ENCODE measurements around the gene MAD1L1. TPM values are rescaled to one million over a fixed set of nuclear protein-coding genes. Genes with fewer than 3 reads are reported as not detected.

Gene MAD1L1
- total RNA-seq, 3 donors from 2014 or later: 25.3 to 31.2 (median 26.2) TPM

GRCh38 chr7:2222516-2222915, 10.2 kb downstream of the MAD1L1 start:
- no peak for TF ChIP-seq CTCF (IDR thresholded peaks at IDR 0.05)
- ATAC-seq (no peak), DNase-seq (no peak)
- intact Hi-C loops (cut with DNase I, micrococcal nuclease): no loop called here
- H3K9me3 ChIP-seq: no peaks in the 10 kb centered on the region
- no peak overlapping the region for H3K4me3 ChIP-seq
- H3K4me1 ChIP-seq (ENCODE audit: low read depth): no peaks in the 10 kb centered on the region
- no peaks in the 10 kb centered on the region for H3K36me3 ChIP-seq (ENCODE audit: low read depth)

GRCh38 chr7:2220954-2221353, 11.8 kb downstream of the MAD1L1 start:
- TF ChIP-seq CTCF (IDR thresholded peaks at IDR 0.05): no peak
- Histone ChIP-seq H3K4me3 (no peak overlapping the region), H3K36me3 (ENCODE audit: low read depth) (no peaks in the 10 kb centered on the region), H3K4me1 (ENCODE audit: low read depth) (no peaks in the 10 kb centered on the region), H3K9me3 (no peaks in the 10 kb centered on the region)
- DNase-seq (no peak), ATAC-seq (no peak)
- intact Hi-C loops (cut with DNase I, micrococcal nuclease): no loop called here

GRCh38 chr7:2220506-2220905, 12.2 kb downstream of the MAD1L1 start:
- intact Hi-C loops (cut with DNase I, micrococcal nuclease): no loop called here
- Histone ChIP-seq H3K4me1 (ENCODE audit: low read depth) (no peaks in the 10 kb centered on the region), H3K9me3 (no peaks in the 10 kb centered on the region), H3K36me3 (ENCODE audit: low read depth) (no peaks in the 10 kb centered on the region), H3K4me3 (no peak overlapping the region)
- DNase-seq (no peak), ATAC-seq (no peak)
- no peak for TF ChIP-seq CTCF (IDR thresholded peaks at IDR 0.05)

- H3K4me3 ChIP-seq: no peak overlapping the region
- intact Hi-C loops (cut with DNase I, micrococcal nuclease): no loop called here
- DNase-seq (no peak), ATAC-seq (no peak)
- no peaks in the 10 kb centered on the region for H3K36me3 ChIP-seq (ENCODE audit: low read depth)
- H3K9me3 ChIP-seq: no peaks in the 10 kb centered on the region
- no peak for TF ChIP-seq CTCF (IDR thresholded peaks at IDR 0.05)
- H3K4me1 ChIP-seq (ENCODE audit: low read depth): no peaks in the 10 kb centered on the region
Measured at GRCh38 chr7:2220030-2220429, 12.7 kb downstream of the MAD1L1 start.

- intact Hi-C loops (cut with DNase I, micrococcal nuclease): no loop called here
- Histone ChIP-seq H3K36me3 (ENCODE audit: low read depth) (no peaks in the 10 kb centered on the region), H3K4me3 (no peak overlapping the region), H3K9me3 (no peaks in the 10 kb centered on the region), H3K4me1 (ENCODE audit: low read depth) (no peaks in the 10 kb centered on the region)
- ATAC-seq: no peak
- DNase-seq: no peak
- TF ChIP-seq CTCF (IDR thresholded peaks at IDR 0.05): no peak
Measured at GRCh38 chr7:2219606-2220005, 13.1 kb downstream of the MAD1L1 start.

GRCh38 chr7:2219136-2219535, 13.6 kb downstream of the MAD1L1 start:
- no peak overlapping the region for H3K4me3 ChIP-seq
- no peaks in the 10 kb centered on the region for H3K4me1 ChIP-seq (ENCODE audit: low read depth)
- intact Hi-C loops (cut with DNase I, micrococcal nuclease): no loop called here
- no peaks in the 10 kb centered on the region for H3K36me3 ChIP-seq (ENCODE audit: low read depth)
- no peak for TF ChIP-seq CTCF (IDR thresholded peaks at IDR 0.05)
- no peak for DNase-seq
- no peak for ATAC-seq
- no peaks in the 10 kb centered on the region for H3K9me3 ChIP-seq
